ENCODE results near the gene KLHL2.

DNA sequence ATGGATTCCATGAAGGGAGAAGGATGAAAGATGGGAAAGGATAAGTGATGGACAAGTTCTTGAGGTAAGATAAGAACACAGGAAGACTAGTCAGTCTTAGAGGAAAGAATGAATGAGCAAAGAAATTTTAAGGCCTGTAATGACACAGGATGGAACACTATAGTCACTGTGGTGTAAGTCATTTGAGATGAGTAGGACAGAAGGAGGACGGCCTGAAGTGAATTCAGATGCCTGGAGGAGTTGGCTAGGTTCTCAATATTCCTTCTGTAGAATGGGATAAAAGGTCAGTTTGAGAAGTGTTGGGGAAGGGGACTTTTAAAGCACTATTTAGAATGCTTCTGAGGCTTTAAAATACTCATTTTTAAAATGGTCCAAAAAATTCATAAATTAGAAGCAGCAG lies 124.0 kb downstream of the KLHL2 start:
- TF ChIP-seq, protein P1, sequence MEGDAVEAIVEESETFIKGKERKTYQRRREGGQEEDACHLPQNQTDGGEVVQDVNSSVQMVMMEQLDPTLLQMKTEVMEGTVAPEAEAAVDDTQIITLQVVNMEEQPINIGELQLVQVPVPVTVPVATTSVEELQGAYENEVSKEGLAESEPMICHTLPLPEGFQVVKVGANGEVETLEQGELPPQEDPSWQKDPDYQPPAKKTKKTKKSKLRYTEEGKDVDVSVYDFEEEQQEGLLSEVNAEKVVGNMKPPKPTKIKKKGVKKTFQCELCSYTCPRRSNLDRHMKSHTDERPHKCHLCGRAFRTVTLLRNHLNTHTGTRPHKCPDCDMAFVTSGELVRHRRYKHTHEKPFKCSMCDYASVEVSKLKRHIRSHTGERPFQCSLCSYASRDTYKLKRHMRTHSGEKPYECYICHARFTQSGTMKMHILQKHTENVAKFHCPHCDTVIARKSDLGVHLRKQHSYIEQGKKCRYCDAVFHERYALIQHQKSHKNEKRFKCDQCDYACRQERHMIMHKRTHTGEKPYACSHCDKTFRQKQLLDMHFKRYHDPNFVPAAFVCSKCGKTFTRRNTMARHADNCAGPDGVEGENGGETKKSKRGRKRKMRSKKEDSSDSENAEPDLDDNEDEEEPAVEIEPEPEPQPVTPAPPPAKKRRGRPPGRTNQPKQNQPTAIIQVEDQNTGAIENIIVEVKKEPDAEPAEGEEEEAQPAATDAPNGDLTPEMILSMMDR (IDR thresholded peaks at IDR 0.05): no peak
- TF ChIP-seq POLR2A (IDR thresholded peaks at IDR 0.05) (no peak), POLR2AphosphoS5 (IDR thresholded peaks at IDR 0.05) (no peak), EP300 (IDR thresholded peaks at IDR 0.05; ENCODE audit: low read depth) (no peak)
